ENCODE results near the gene VEGFB.

Gene VEGFB

DNA sequence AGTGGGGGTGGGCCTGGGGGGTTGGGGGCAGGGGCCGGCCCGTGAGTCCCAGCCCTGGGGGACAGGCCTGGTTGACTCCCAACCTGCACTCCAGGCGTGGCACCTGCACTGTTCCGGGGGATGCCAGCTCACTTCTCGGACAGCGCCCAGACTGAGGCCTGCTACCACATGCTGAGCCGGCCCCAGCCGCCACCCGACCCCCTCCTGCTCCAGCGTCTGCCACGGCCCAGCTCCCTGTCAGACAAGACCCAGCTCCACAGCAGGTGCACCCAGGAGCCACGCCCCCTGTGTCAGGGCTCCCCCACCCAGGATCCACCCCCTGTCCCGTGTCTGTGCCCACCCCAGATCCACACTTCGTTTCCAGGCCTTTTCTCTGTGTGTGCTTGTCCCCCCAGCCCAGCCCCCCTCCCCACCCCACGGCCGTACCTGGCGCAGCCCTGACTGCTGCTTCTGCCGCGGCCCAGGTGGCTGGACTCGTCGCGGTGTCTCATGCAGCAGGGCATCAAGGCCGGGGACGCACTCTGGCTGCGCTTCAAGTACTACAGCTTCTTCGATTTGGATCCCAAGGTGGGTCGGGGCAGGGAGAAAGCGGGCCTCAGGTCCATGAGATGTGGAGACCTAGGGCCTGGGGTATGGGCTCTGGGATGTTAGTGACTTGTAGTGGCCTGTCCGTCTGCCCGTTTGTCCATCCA is 23.1 kb upstream of the VEGFB start:
- Histone ChIP-seq H3K36me3 (ENCODE audit: insufficient read depth, low read length) (peaks cover 62% of the 10 kb centered on the region), H3K4me2 (ENCODE audit: insufficient read depth, low read length) (no peak overlapping the region), H2AFZ (ENCODE audit: low read depth, low read length) (no peak overlapping the region), H3K27me3 (ENCODE audit: insufficient read depth, low read length, poor library complexity) (no peaks in the 10 kb centered on the region), H3K27ac (ENCODE audit: low read length) (no peak overlapping the region), H3K9ac (ENCODE audit: low read depth, low read length) (no peak overlapping the region), H3K4me3 (ENCODE audit: low read depth in 1 of 2, low read length in 2 of 2) (no peak overlapping the region), H3K9me3 (ENCODE audit: insufficient read depth, low read length, severe bottlenecking) (no peaks in the 10 kb centered on the region), H3K4me1 (ENCODE audit: insufficient read depth, low read length) (peaks cover 26% of the 10 kb centered on the region), H3K79me2 (ENCODE audit: insufficient read depth, low read length) (peaks cover 17% of the 10 kb centered on the region), H4K20me1 (ENCODE audit: insufficient read depth, low read length) (peaks cover 10% of the 10 kb centered on the region; the same call in 1 of the 2 replicates)
- DNase-seq: no peak
- no peak for ATAC-seq (ENCODE audit: insufficient read depth, low read depth)
- TF ChIP-seq, protein P1, sequence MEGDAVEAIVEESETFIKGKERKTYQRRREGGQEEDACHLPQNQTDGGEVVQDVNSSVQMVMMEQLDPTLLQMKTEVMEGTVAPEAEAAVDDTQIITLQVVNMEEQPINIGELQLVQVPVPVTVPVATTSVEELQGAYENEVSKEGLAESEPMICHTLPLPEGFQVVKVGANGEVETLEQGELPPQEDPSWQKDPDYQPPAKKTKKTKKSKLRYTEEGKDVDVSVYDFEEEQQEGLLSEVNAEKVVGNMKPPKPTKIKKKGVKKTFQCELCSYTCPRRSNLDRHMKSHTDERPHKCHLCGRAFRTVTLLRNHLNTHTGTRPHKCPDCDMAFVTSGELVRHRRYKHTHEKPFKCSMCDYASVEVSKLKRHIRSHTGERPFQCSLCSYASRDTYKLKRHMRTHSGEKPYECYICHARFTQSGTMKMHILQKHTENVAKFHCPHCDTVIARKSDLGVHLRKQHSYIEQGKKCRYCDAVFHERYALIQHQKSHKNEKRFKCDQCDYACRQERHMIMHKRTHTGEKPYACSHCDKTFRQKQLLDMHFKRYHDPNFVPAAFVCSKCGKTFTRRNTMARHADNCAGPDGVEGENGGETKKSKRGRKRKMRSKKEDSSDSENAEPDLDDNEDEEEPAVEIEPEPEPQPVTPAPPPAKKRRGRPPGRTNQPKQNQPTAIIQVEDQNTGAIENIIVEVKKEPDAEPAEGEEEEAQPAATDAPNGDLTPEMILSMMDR (IDR thresholded peaks at IDR 0.05; ENCODE audit: borderline replicate concordance, extremely low read depth, low read length, poor library complexity, severe bottlenecking): no peak
- TF ChIP-seq EZH2 (IDR thresholded peaks at IDR 0.05; ENCODE audit: borderline replicate concordance, low read depth, low read length, severe bottlenecking): no peak

DNA sequence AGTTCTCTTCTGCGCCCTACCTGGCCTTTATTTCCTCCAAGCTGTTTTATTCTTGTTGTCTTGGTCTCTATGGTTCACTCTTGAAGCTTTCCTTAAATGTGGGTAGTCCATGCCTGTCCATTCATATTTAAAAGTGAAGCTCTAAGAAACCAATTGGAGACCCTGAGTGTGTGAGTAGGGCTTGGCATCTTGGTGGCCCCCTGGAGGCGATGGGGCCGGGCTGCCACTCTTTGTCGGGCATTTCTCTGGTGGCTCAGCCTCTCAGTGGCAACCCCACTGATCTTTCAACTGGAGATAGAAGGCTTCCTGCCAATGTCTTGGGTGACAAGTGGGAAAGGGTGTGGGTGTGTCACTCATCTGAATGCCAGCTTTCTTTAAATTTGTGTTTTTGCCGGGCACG is 17.5 kb upstream of the VEGFB start:
- Histone ChIP-seq H3K9ac (ENCODE audit: low read depth, low read length) (no peak overlapping the region), H3K27ac (ENCODE audit: low read length) (no peak overlapping the region), H3K4me1 (ENCODE audit: insufficient read depth, low read length) (no peaks in the 10 kb centered on the region), H3K36me3 (ENCODE audit: insufficient read depth, low read length) (peaks cover 59% of the 10 kb centered on the region), H3K79me2 (ENCODE audit: insufficient read depth, low read length) (no peaks in the 10 kb centered on the region), H3K4me2 (ENCODE audit: insufficient read depth, low read length) (no peak overlapping the region), H3K4me3 (ENCODE audit: low read depth in 1 of 2, low read length in 2 of 2) (no peak overlapping the region), H4K20me1 (ENCODE audit: insufficient read depth, low read length) (peaks cover 3% of the 10 kb centered on the region; the same call in 1 of the 2 replicates), H3K9me3 (ENCODE audit: insufficient read depth, low read length, severe bottlenecking) (no peaks in the 10 kb centered on the region), H3K27me3 (ENCODE audit: insufficient read depth, low read length, poor library complexity) (no peaks in the 10 kb centered on the region), H2AFZ (ENCODE audit: low read depth, low read length) (no peak overlapping the region)
- DNase-seq: no peak
- no peak for ATAC-seq (ENCODE audit: insufficient read depth, low read depth)
- no peak for TF ChIP-seq EZH2 (IDR thresholded peaks at IDR 0.05; ENCODE audit: borderline replicate concordance, low read depth, low read length, severe bottlenecking)
- TF ChIP-seq, protein P1 (IDR thresholded peaks at IDR 0.05; ENCODE audit: borderline replicate concordance, extremely low read depth, low read length, poor library complexity, severe bottlenecking): peak; percentile 19

DNA sequence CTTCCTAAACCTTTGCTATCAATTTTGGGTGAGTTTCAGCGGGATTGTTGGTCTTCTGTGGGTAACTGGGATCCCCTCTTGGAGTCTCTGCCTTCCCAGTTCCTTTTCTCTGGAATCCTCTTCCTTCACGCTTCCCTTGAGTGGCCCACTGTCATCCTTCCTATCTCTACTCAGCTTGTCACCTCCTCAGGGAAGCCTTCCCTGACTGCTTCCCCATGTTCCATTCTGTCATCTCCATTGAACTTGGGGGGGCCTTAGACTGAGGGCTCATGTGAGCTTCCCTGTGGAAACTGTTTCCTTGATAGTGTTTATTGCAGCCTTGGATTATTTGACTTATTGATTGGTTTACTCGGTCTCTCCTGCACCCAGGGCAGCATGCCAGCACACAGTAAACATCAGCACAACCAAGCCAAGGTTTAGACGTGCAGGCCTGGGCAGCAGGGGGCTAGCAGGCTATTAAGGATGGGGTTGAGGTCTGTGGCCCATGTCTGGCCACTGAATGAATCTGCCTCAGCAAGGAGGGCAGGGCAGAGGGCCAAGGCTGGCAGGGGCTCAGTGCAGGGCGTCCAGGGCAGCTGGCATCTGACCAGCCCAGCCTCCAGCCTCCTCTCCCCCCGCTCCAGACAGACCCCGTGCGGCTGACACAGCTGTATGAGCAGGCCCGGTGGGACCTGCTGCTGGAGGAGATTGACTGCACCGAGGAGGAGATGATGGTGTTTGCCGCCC is 15.6 kb upstream of the VEGFB start:
- H4K20me1 ChIP-seq (ENCODE audit: insufficient read depth, low read length): peaks cover 3% of the 10 kb centered on the region; the same call in 1 of the 2 replicates
- H3K4me1 ChIP-seq (ENCODE audit: insufficient read depth, low read length): 0 out of 2 replicates have a peak, but pooled peaks cover under 1% of the 10 kb centered on the region
- no peak overlapping the region for H3K4me2 ChIP-seq (ENCODE audit: insufficient read depth, low read length)
- H3K36me3 ChIP-seq (ENCODE audit: insufficient read depth, low read length): peaks cover 61% of the 10 kb centered on the region
- no peaks in the 10 kb centered on the region for H3K27me3 ChIP-seq (ENCODE audit: insufficient read depth, low read length, poor library complexity)
- H3K9me3 ChIP-seq (ENCODE audit: insufficient read depth, low read length, severe bottlenecking): no peaks in the 10 kb centered on the region
- no peaks in the 10 kb centered on the region for H3K79me2 ChIP-seq (ENCODE audit: insufficient read depth, low read length)
- DNase-seq (no peak), ATAC-seq (ENCODE audit: insufficient read depth, low read depth) (no peak)
- TF ChIP-seq, protein P1 (IDR thresholded peaks at IDR 0.05; ENCODE audit: borderline replicate concordance, extremely low read depth, low read length, poor library complexity, severe bottlenecking): no peak
- TF ChIP-seq EZH2 (IDR thresholded peaks at IDR 0.05; ENCODE audit: borderline replicate concordance, low read depth, low read length, severe bottlenecking): no peak
- no peak overlapping the region for H2AFZ ChIP-seq (ENCODE audit: low read depth, low read length)
- H3K27ac ChIP-seq (ENCODE audit: low read length): no peak overlapping the region
- H3K9ac ChIP-seq (ENCODE audit: low read depth, low read length): no peak overlapping the region
- no peak overlapping the region for H3K4me3 ChIP-seq (ENCODE audit: low read depth in 1 of 2, low read length in 2 of 2)

Data from DND-41 (cell line).